Lower leg skin (tissue), 3 donors: ENCODE measurements around the gene TRPT1.

ENCODE experiments used
- POLR2A ChIP-seq, 2 donors: fragments of 450-650 bp; IDR thresholded peaks; one replicate each; pipeline ENCODE4 v1.6.1; 2016 to 2017; ENCODE audit warnings: antibody characterized with exemption in 2 of 2, mild to moderate bottlenecking in 1 of 2, moderate library complexity in 1 of 2
- TF ChIP-seq, protein P1 (sequence below), 3 donors: fragments of 450-650 bp; IDR thresholded peaks; one replicate each; pipeline ENCODE4 v1.5.1; 2016; ENCODE audit warnings: antibody characterized with exemption in 3 of 3, mild to moderate bottlenecking in 3 of 3, moderate library complexity in 2 of 3

DNA sequence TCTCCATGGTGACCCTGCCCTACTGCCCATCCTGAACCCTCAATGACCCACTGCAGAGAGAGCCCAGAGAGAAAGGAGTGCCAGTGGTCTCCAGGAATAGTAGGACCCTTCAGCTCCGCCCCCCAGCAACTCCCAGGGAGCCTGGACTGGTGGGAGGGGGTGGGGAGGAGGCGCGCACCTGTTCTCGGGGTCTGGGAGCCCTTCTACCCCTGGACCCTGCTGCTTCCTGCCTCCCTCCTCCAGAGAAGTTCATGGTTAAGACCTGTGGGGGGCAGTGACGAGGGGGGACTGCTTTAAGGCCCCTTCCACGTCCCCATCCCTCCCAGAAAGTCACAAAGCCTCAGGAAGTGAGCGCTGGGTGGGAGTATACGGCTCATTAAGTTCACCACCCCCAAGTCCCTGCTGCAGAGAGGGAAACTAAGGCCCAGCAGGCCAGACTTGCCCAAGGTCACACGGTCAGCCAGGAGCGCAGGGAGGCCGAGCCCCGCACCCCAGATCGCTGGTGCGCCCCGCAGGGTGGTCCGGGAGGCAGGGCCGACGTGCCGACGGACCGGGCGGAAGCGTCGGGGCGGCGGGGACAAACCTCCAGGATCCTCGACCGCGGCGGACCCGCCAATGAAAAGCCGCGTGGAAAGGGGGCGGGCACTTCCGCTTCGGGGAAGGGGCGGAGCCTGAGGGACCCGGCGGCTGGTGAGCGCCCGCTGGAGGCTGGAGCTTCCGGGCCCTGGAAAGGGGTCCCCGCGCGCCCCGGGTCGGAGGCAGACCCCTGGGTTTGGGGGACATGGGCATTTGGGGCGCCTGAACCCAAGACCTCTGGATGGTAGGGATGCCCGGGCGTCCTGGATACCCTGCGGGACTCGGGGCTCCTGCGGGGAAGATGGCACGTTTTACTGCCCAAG is at the start of gene TRPT1, which contains the start of gene NUDT22:
- TF ChIP-seq, protein P1, sequence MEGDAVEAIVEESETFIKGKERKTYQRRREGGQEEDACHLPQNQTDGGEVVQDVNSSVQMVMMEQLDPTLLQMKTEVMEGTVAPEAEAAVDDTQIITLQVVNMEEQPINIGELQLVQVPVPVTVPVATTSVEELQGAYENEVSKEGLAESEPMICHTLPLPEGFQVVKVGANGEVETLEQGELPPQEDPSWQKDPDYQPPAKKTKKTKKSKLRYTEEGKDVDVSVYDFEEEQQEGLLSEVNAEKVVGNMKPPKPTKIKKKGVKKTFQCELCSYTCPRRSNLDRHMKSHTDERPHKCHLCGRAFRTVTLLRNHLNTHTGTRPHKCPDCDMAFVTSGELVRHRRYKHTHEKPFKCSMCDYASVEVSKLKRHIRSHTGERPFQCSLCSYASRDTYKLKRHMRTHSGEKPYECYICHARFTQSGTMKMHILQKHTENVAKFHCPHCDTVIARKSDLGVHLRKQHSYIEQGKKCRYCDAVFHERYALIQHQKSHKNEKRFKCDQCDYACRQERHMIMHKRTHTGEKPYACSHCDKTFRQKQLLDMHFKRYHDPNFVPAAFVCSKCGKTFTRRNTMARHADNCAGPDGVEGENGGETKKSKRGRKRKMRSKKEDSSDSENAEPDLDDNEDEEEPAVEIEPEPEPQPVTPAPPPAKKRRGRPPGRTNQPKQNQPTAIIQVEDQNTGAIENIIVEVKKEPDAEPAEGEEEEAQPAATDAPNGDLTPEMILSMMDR (IDR thresholded peaks at IDR 0.05): no peak
- peak in 1 of 2 donors; percentile 57 for TF ChIP-seq POLR2A (IDR thresholded peaks at IDR 0.05)
